Right lobe of liver (tissue), 4 donors: ENCODE data around the gene CBX3.
A peak's percentile ranks its signal among the peaks of the same experiment; 100 is the strongest.

ENCODE experiments used
- POLR2A ChIP-seq: fragments of 450-650 bp; IDR thresholded peaks from one replicate; pipeline ENCODE4 v1.6.1; 2017; ENCODE audit warnings: antibody characterized with exemption, mild to moderate bottlenecking
- TF ChIP-seq, protein P1 (sequence below), 4 donors: fragments of 200-600 bp in 3 of 4; fragments of 450-650 bp in 1 of 4; IDR thresholded peaks; one replicate each; pipeline versions ENCODE4 v1.5.1 to v1.8.0; 2016 to 2022; ENCODE audit warnings: antibody characterized with exemption in 4 of 4, mild to moderate bottlenecking in 2 of 4
- donor health status: DM: no; HTN: no; CAD: no.
- donor health status: DM: no; HTN: no; CAD: no.
- donor health status: DM: no; HTN: yes; CAD: no.

DNA sequence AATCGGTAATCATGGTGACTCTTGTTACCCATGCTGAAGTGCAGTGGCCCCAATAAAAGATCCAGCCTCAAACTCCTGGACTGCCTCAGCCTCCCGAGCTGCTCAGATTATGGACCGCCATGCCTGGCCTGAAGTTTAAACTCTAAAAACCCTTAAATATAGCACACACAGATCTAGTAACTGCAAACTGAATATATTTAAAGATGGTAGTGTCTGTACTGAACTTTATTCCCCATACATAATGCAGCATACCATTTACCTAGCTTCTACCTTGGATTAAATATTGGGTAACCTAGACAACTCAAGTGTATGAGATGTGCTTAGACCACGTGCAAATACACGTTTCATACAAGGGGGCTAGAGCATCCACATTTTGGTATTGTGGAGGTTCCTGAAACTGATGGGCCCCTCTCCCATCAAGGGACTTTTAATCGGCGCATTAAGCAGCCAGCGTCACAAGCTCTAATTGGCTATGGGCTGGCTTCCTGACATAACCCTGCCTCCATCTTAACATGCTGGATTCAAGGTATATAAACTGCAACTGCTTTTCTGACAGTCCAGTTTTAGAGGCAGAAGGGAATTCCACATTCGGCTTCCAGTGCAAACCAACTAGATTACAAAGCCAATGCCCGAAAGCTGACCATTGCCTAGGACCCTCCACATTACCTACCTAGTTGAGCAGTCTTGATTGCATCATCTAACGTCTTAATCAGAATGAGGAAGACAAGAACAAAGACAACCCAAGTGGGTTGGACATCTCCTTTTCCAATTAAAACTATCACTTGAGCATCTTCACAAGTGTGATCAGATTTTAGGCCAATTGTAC lies 14.0 kb upstream of the CBX3 start:
- TF ChIP-seq, protein P1, sequence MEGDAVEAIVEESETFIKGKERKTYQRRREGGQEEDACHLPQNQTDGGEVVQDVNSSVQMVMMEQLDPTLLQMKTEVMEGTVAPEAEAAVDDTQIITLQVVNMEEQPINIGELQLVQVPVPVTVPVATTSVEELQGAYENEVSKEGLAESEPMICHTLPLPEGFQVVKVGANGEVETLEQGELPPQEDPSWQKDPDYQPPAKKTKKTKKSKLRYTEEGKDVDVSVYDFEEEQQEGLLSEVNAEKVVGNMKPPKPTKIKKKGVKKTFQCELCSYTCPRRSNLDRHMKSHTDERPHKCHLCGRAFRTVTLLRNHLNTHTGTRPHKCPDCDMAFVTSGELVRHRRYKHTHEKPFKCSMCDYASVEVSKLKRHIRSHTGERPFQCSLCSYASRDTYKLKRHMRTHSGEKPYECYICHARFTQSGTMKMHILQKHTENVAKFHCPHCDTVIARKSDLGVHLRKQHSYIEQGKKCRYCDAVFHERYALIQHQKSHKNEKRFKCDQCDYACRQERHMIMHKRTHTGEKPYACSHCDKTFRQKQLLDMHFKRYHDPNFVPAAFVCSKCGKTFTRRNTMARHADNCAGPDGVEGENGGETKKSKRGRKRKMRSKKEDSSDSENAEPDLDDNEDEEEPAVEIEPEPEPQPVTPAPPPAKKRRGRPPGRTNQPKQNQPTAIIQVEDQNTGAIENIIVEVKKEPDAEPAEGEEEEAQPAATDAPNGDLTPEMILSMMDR (IDR thresholded peaks at IDR 0.05), result no peak
- peak; percentile 16 for TF ChIP-seq POLR2A
